ENCODE results near the gene TAOK2. TPM values are rescaled to one million over a fixed set of nuclear protein-coding genes. Genes with fewer than 3 reads are reported as not detected.
A peak's percentile ranks its signal among the peaks of the same experiment; 100 is the strongest.

Gene TAOK2
- total and polyA plus RNA-seq, 2 of the 13 experiments (the other 11 are each of a cell fraction or from before 2014, with no cell fraction given), result 17.4 to 43.2 TPM

GRCh38 chr16:30027588-30028437 is 54.1 kb downstream of the TAOK2 start (continued):
- TF ChIP-seq AHDC1 (CRISPR knock-in tag; IDR thresholded peaks at IDR 0.05; ENCODE audit: borderline replicate concordance) (no peak), HES4 (CRISPR knock-in tag; IDR thresholded peaks at IDR 0.05; ENCODE audit: borderline replicate concordance) (no peak), AKNA (CRISPR knock-in tag; IDR thresholded peaks at IDR 0.05; ENCODE audit: borderline replicate concordance) (no peak), ZIK1 (CRISPR knock-in tag; IDR thresholded peaks at IDR 0.05; ENCODE audit: borderline replicate concordance, low read depth) (no peak), ZNF710 (CRISPR knock-in tag; IDR thresholded peaks at IDR 0.05; ENCODE audit: borderline replicate concordance) (no peak), ZNF234 (CRISPR knock-in tag; conservative IDR thresholded peaks at IDR 0.05) (no peak), FOXA3 (CRISPR knock-in tag; IDR thresholded peaks at IDR 0.05) (no peak), ZNF550 (CRISPR knock-in tag; IDR thresholded peaks at IDR 0.05; ENCODE audit: borderline replicate concordance) (no peak), ZZZ3 (CRISPR knock-in tag; IDR thresholded peaks at IDR 0.05; ENCODE audit: borderline replicate concordance) (no peak), POLR2A (IDR thresholded peaks at IDR 0.05; ENCODE audit: insufficient read depth in 1 of 2, low read depth in 2 of 2, low read length in 2 of 2) (no peak), ZNF430 (CRISPR knock-in tag; IDR thresholded peaks at IDR 0.05) (no peak), SRSF4 (IDR thresholded peaks at IDR 0.05; ENCODE audit: low read depth, low read length, poor library complexity, severe bottlenecking) (no peak), MAFF (IDR thresholded peaks at IDR 0.05; ENCODE audit: low read depth, low read length) (0 out of 2 replicates have a peak, but pooled peaks have one; percentile 10), ZNF121 (CRISPR knock-in tag; IDR thresholded peaks at IDR 0.05) (no peak)

Measured in HepG2 (cell line).